GM13977 (cell line): Measurements from ENCODE around the gene ASB1.
"Not testable (repeated sequence)": the region's sequence is repeated elsewhere in the genome, so short reads cannot be mapped to it uniquely, and the experiment has no call there.

Source experiments
- DNase-seq: peaks from one replicate; pipeline ENCODE4 v3.0.0; 2012; ENCODE audit warnings: low spot score
- CTCF ChIP-seq: IDR thresholded peaks from 2 replicates; pipeline ENCODE4 v1.5.1; 2012; ENCODE audit warnings: mild to moderate bottlenecking, control low read depth; ENCODE audit not compliant: insufficient read depth; ENCODE audit errors: extremely low read depth, missing control alignments
- in situ Hi-C: fragments of 300-500 bp; cut with MboI; formaldehyde crosslinking; loops from one replicate; pipeline ENCODE4 v1.12.0; 2022; ENCODE audit warnings: low sequenced_read_pairs, low pct_unique_long_range_greater_than_20kb, mixed read lengths, inconsistent platforms; ENCODE audit not compliant: unreplicated experiment

ASB1 gene

GRCh38 chr2:238435752-238436096, 9.0 kb downstream of the ASB1 start:
- in situ Hi-C loops = no loop called here
- DNase-seq = no peak
- TF ChIP-seq CTCF = no peak

GRCh38 chr2:238438856-238439849, 12.4 kb downstream of the ASB1 start:
- no peak for DNase-seq
- in situ Hi-C loops = no loop called here
- no peak for TF ChIP-seq CTCF

- in situ Hi-C loops = no loop called here
- TF ChIP-seq CTCF = no peak
Measured at GRCh38 chr2:238439917-238440316, 13.2 kb downstream of the ASB1 start.

GRCh38 chr2:238440331-238440730, 13.6 kb downstream of the ASB1 start:
- TF ChIP-seq CTCF = no peak

More at GRCh38 chr2:238439917-238440316, 13.2 kb downstream of the ASB1 start:
- DNase-seq = no peak

GRCh38 chr2:238440767-238441166, 14.0 kb downstream of the ASB1 start:
- TF ChIP-seq CTCF = no peak
- DNase-seq = no peak
- in situ Hi-C loops = no loop called here

More at GRCh38 chr2:238440331-238440730, 13.6 kb downstream of the ASB1 start:
- no peak for DNase-seq
- in situ Hi-C loops = no loop called here

GRCh38 chr2:238441262-238442114, 14.8 kb downstream of the ASB1 start:
- TF ChIP-seq CTCF = no peak
- in situ Hi-C loops = no loop called here
- DNase-seq = no peak

GRCh38 chr2:238442257-238442656, 15.5 kb downstream of the ASB1 start:
- DNase-seq, in situ Hi-C loops: not testable (repeated sequence)
